GM19240 (cell line): Measurements from ENCODE around the gene TMEM74B.

Experiments used
- DNase-seq: peaks from one replicate; pipeline ENCODE4 v3.0.0; 2011; ENCODE audit warnings: low spot score; ENCODE audit not compliant: insufficient read length

TMEM74B gene

GRCh38 chr20:1144401-1145172, 40.2 kb downstream of the TMEM74B start:
- no peak for DNase-seq

GRCh38 chr20:1137236-1137635, 47.5 kb downstream of the TMEM74B start:
- no peak for DNase-seq

GRCh38 chr20:1134836-1135235, 49.9 kb downstream of the TMEM74B start:
- DNase-seq, result no peak

- DNase-seq, result no peak
Observed at GRCh38 chr20:1134355-1134754, 50.4 kb downstream of the TMEM74B start.

GRCh38 chr20:1131354-1131753, 53.4 kb downstream of the TMEM74B start:
- DNase-seq, result no peak

GRCh38 chr20:1130847-1131246, 53.9 kb downstream of the TMEM74B start:
- DNase-seq, result no peak
